Measurements from ENCODE around the gene ATP6V0A1. TPM values are rescaled to one million over a fixed set of nuclear protein-coding genes. Genes with fewer than 3 reads are reported as not detected.

The ATP6V0A1 gene
- total RNA-seq, 2 donors from 2014 or later, result 45.2 to 53.1 TPM

DNA sequence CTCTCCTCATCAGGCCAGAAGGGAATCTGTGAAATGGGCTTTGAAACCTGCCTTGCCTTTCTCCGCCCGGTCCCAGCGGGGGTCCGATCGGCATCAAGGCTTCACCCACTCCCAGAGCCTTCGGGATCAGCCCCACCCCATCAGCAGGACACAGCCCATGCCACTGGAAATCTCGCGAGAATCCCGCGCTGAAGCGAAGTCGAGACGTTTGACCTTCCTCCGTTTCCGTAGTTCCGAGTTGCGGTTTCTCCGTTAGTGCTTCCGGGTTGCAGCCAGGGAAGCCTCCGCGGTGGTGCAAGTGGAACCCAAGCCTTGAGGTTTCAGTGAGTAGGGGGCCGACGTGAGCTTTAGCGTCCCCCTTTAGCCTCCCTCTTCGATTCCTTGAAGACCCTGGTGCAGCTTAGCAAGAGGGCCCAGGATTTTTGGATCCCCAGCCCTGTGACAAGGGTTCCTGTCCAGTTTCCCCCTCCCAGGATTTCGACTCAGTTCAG is 103.3 kb downstream of the ATP6V0A1 start, which contains the start of gene COASY:
TSS of gene COASY (plus strand) at position 252 of the 491 bp plus-strand sequence. CDS start 475 bp downstream, outside the sequence.
- no peak within 1 kb of the TSS for H3K27ac ChIP-seq (ENCODE audit: low read depth, low read length)
- 0 to 5% methylated on average over 15 to 26 of the region's 26 CpGs for WGBS, 2 experiments (ENCODE audit: insufficient coverage in 1 of 2, insufficient read length in 1 of 2)
- peak within 1 kb of the TSS; percentile 85 for H3K4me3 ChIP-seq (ENCODE audit: low read length)
- peak within 1 kb of the TSS; percentile 94 for H3K4me3 Mint-ChIP-seq
- no peaks in the 10 kb centered on the region for H3K4me1 ChIP-seq (ENCODE audit: control insufficient read depth, insufficient read depth, low read length)
- peak within 1 kb of the TSS; percentile 81 for H3K9ac ChIP-seq (ENCODE audit: extremely low read depth, low read length, poor library complexity, severe bottlenecking)
- peaks cover 21% of the 10 kb centered on the region for H3K4me1 Mint-ChIP-seq
- H3K9me3 ChIP-seq (ENCODE audit: control insufficient read depth, low read length), result no peaks in the 10 kb centered on the region
- no peaks in the 10 kb centered on the region for H3K9me3 Mint-ChIP-seq
- no peaks in the 10 kb centered on the region for H3K27me3 Mint-ChIP-seq (ENCODE audit: insufficient read depth)
- H3K27ac Mint-ChIP-seq, result peak within 1 kb of the TSS; percentile 96
- no peaks in the 10 kb centered on the region for H3K27me3 ChIP-seq (ENCODE audit: control insufficient read depth, insufficient read depth, low read length, poor library complexity, severe bottlenecking)
- TF ChIP-seq, protein P1, sequence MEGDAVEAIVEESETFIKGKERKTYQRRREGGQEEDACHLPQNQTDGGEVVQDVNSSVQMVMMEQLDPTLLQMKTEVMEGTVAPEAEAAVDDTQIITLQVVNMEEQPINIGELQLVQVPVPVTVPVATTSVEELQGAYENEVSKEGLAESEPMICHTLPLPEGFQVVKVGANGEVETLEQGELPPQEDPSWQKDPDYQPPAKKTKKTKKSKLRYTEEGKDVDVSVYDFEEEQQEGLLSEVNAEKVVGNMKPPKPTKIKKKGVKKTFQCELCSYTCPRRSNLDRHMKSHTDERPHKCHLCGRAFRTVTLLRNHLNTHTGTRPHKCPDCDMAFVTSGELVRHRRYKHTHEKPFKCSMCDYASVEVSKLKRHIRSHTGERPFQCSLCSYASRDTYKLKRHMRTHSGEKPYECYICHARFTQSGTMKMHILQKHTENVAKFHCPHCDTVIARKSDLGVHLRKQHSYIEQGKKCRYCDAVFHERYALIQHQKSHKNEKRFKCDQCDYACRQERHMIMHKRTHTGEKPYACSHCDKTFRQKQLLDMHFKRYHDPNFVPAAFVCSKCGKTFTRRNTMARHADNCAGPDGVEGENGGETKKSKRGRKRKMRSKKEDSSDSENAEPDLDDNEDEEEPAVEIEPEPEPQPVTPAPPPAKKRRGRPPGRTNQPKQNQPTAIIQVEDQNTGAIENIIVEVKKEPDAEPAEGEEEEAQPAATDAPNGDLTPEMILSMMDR (conservative IDR thresholded peaks at IDR 0.05), result no peak
- peaks cover 30% of the 10 kb centered on the region for H3K36me3 ChIP-seq (ENCODE audit: control insufficient read depth, insufficient read depth, low read length)
- peak; percentile 100 for DNase-seq
- H3K36me3 Mint-ChIP-seq (ENCODE audit: low read depth), result peaks cover 6% of the 10 kb centered on the region

DNA sequence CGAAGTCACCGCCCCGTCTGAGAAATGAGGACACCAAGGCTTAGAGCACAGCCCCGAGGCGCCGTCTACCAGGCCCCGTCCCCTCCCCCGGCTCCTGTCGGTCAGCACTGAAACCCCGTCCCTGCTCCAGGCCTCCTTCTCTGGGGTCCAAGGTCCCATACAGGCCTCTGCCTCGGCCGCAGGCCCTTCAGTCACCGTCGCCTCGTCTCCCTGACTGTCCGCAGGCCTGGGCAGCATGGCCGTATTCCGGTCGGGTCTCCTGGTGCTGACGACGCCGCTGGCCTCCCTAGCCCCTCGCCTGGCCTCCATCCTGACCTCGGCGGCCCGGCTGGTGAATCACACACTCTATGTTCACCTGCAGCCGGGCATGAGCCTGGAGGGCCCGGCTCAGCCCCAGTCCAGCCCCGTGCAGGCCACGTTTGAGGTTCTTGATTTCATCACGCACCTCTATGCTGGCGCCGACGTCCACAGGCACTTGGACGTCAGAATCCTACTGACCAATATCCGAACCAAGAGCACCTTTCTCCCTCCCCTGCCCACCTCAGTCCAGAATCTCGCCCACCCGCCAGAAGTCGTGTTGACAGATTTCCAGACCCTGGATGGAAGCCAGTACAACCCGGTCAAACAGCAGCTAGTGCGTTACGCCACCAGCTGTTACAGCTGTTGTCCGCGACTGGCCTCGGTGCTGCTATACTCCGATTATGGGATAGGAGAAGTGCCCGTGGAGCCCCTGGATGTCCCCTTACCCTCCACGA is 103.9 kb downstream of the ATP6V0A1 start:
- peaks cover 22% of the 10 kb centered on the region for H3K4me1 Mint-ChIP-seq

DNA sequence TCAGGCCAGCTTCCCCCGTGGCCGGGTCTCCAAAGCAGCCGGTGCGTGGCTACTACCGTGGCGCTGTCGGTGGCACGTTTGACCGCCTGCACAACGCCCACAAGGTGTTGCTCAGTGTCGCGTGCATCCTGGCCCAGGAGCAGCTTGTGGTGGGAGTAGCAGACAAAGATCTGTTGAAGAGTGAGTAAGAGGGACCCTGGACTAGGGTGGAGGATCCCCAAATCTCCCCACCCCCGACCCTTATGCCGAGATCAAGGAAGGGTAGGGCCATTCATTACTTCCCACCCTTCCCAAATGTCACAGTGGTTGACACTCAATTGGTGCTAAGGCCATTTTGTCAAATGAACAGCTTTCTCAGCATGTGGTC is 104.4 kb downstream of the ATP6V0A1 start:
- H3K27me3 ChIP-seq (ENCODE audit: control insufficient read depth, insufficient read depth, low read length, poor library complexity, severe bottlenecking), result no peaks in the 10 kb centered on the region
- H3K9me3 ChIP-seq (ENCODE audit: control insufficient read depth, low read length), result no peaks in the 10 kb centered on the region
- Mint-ChIP-seq H3K4me3 (peak overlapping the region; percentile 94), H3K27me3 (ENCODE audit: insufficient read depth) (no peaks in the 10 kb centered on the region), H3K36me3 (ENCODE audit: low read depth) (peaks cover 11% of the 10 kb centered on the region), H3K4me1 (peaks cover 25% of the 10 kb centered on the region), H3K27ac (peak overlapping the region; percentile 96), H3K9me3 (no peaks in the 10 kb centered on the region)
- peaks cover 4% of the 10 kb centered on the region for H3K4me1 ChIP-seq (ENCODE audit: control insufficient read depth, insufficient read depth, low read length)
- no peak for DNase-seq
- H3K9ac ChIP-seq (ENCODE audit: extremely low read depth, low read length, poor library complexity, severe bottlenecking), result peak overlapping the region; percentile 81
- WGBS, 2 experiments (ENCODE audit: insufficient coverage in 1 of 2, insufficient read length in 1 of 2), result 89 to 98% methylated on average over 12 to 14 of the region's 14 CpGs
- H3K27ac ChIP-seq (ENCODE audit: low read depth, low read length), result no peak overlapping the region
- TF ChIP-seq, protein P1 (conservative IDR thresholded peaks at IDR 0.05), result no peak
- H3K36me3 ChIP-seq (ENCODE audit: control insufficient read depth, insufficient read depth, low read length), result peaks cover 30% of the 10 kb centered on the region
- H3K4me3 ChIP-seq (ENCODE audit: low read length), result peak overlapping the region; percentile 85

More for the DNA sequence above, 103.9 kb downstream of the ATP6V0A1 start:
- DNase-seq, result no peak
- H3K4me1 ChIP-seq (ENCODE audit: control insufficient read depth, insufficient read depth, low read length), result peaks cover under 1% of the 10 kb centered on the region
- no peaks in the 10 kb centered on the region for H3K9me3 Mint-ChIP-seq
- peaks cover 7% of the 10 kb centered on the region for H3K36me3 Mint-ChIP-seq (ENCODE audit: low read depth)
- H3K4me3 ChIP-seq (ENCODE audit: low read length), result peak overlapping the region; percentile 85
- H3K9ac ChIP-seq (ENCODE audit: extremely low read depth, low read length, poor library complexity, severe bottlenecking), result peak overlapping the region; percentile 81
- H3K27me3 Mint-ChIP-seq (ENCODE audit: insufficient read depth), result no peaks in the 10 kb centered on the region
- H3K36me3 ChIP-seq (ENCODE audit: control insufficient read depth, insufficient read depth, low read length), result peaks cover 30% of the 10 kb centered on the region
- peak overlapping the region; percentile 96 for H3K27ac Mint-ChIP-seq
- no peaks in the 10 kb centered on the region for H3K27me3 ChIP-seq (ENCODE audit: control insufficient read depth, insufficient read depth, low read length, poor library complexity, severe bottlenecking)
- peak overlapping the region; percentile 94 for H3K4me3 Mint-ChIP-seq
- H3K9me3 ChIP-seq (ENCODE audit: control insufficient read depth, low read length), result no peaks in the 10 kb centered on the region
- H3K27ac ChIP-seq (ENCODE audit: low read depth, low read length), result no peak overlapping the region
- WGBS, 2 experiments (ENCODE audit: insufficient coverage in 1 of 2, insufficient read length in 1 of 2), result 25 to 28% methylated on average over 35 to 48 of the region's 48 CpGs
- TF ChIP-seq, protein P1 (conservative IDR thresholded peaks at IDR 0.05), result no peak
